Daoy (cell line): ENCODE results near the gene MAP3K5. TPM values are rescaled to one million over a fixed set of nuclear protein-coding genes. Genes with fewer than 3 reads are reported as not detected.
"Not testable (repeated sequence)": the region's sequence is repeated elsewhere in the genome, so short reads cannot be mapped to it uniquely, and the experiment has no call there.

Source experiments
- DNase-seq: peaks from one replicate; pipeline ENCODE4 v3.0.0-alpha.2; 2015; ENCODE audit warnings: low read depth
- total RNA-seq: library from RNA; depleted of rRNA; stranded (reverse); fragments of >200 nt; shearing (Covaris generic); gene quantifications from 2 replicates; pipeline ENCODE4 v1.2.3, GENCODE V29; 2014

The MAP3K5 gene
- total RNA-seq, 1 experiment from 2014 or later, result 3.4 TPM

DNA sequence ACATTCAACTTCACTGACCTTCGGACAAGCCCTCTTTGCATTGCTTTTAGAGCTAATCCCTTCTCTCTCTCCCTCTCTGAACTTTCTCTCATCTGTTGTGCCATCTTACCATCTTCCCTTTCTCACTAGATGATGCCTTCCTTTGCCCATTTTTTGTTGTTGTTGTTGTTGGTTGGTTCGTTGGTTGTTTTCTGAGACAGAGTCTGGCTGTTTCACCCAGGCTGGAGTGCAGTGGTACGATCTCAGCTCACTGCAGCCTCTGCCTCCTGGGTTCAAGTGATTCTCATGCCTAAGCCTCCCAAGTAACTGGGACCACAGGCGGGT, 18.8 kb downstream of the MAP3K5 start:
- DNase-seq, result no peak

GRCh38 chr6:136772685-136773472, 19.4 kb downstream of the MAP3K5 start:
- no peak for DNase-seq

DNA sequence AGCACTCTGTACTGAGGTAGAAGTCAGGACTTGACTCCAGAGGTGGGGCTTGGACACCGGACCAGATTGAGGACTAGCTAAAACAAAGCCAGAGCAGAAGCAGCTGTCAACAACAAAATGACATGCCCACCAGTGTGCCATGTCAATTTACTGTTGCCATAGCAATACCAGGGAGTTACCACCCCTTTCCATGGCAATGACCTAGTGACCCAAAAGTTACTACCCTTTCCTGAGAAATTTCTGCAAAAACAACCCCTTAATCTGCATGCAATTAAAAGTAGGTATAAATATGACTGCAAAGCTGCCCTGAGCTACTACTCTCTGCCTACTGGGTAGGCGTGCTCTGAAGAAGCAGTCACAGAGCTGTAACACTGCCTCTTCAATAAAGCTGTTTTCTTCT, 21.0 kb downstream of the MAP3K5 start:
- no peak for DNase-seq

DNA sequence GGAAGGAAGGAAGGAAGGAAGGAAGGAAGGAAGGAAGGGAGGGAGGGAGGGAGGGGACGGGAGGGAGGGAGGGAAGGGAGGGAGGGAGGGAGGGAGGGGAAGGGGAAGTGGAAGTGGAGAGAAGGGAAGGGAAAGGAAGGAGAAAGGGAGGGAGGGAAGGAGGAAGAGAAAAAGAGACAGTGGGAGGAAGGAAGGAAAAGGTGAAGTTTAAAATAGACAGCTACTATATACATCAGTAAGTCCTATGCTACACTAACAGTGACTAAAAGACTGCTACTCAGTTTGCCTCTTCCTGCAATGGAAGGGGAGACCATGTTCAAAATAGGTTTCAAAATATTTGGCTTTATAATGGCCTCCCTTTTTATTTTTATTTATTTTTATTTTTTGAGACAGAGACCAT, 22.5 kb downstream of the MAP3K5 start:
- DNase-seq, result no peak

DNA sequence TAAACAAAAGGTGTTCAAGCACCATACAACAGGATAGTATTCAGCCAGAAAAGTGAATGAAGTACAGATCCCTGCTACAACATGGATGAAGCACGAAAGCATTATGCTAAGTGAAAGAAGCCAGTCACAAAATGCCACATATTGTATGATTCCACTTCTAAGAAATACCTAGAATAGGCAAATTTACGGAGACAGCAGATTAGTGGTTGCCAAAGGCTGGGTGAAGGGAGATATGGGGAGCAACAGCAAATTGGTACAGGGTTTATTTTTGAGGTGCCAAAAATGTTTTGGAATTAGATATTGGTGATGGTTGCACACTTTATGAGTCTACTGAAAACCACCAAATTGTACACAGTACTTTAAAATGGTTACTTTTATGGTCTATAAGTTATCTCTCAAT, 23.2 kb downstream of the MAP3K5 start:
- DNase-seq, result no peak

- no peak for DNase-seq
These were observed 24.5 kb downstream of the MAP3K5 start for GRCh38 chr6:136767570-136768309.

DNA sequence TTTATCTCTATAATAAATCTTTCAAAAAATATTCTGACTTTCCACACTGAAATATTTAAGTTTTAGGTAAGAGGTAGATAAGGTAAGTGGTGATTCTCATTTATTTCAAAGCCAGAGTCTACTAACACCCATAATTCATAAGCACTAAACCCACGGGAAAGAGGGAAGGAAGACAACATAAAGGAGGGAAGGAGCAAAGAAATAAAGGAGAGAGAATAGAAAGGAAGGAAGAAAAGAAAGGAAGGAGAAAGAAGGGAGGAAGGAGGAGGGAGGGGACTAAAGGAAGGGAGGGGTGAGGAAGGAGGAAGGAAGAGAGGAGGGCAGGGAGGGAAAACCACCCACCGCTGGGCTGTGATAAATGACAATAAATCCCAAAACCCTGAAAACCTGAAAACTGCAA, 25.2 kb downstream of the MAP3K5 start:
- DNase-seq, result no peak

DNA sequence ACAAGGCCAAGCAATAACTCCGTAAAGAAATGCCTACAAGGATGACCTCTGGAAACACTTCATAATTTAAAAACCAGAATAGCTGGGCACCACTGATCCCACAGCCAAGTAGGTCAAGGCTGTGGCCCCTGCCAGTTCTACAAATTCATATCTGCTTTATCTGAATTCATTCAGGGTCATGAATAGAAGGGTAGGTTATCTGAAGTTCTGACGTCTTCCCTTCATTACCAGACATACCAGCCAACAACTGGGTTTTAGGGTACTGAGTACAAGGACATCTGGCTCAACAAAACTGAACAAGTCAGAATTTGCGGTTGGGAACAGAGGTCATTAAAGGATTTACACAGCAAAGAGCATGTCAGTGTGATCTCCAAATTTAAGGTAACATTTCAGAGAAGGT, 26.0 kb downstream of the MAP3K5 start:
- no peak for DNase-seq

DNA sequence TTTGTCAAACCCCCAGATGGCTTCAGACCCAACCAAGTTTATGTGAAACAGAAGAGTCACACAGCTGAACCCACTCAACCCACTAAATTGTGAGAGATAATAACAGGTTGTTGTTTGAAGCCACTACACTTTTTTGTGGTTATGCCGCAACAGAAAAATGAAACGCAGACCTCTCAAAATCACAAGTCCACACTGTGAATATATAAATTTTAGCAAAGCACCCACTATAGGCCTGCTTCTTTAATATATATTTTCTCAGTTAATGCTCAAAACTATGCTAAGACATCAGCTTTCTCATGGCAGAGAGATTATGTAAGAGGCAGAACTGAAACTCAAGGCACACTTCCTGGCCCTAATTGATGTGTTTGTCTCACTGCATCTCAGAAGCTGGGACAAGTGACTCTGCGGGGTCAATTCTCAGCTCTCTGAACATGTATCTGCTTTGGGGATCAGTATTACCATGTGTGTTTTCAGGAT, 27.7 kb downstream of the MAP3K5 start:
- DNase-seq, result no peak

GRCh38 chr6:136763716-136764516, 28.4 kb downstream of the MAP3K5 start:
- no peak for DNase-seq

- DNase-seq, result no peak
These were observed 29.0 kb downstream of the MAP3K5 start for GRCh38 chr6:136763255-136763654.

GRCh38 chr6:136762022-136762975, 30.0 kb downstream of the MAP3K5 start:
- DNase-seq, result no peak

- DNase-seq, result peak; percentile 17
These were observed 30.9 kb downstream of the MAP3K5 start for GRCh38 chr6:136761227-136761922.

- not testable (repeated sequence) for DNase-seq
These were observed 31.5 kb downstream of the MAP3K5 start for GRCh38 chr6:136760781-136761180.

- DNase-seq, result no peak
These were observed 35.1 kb downstream of the MAP3K5 start for GRCh38 chr6:136757150-136757549.

- DNase-seq, result no peak
These were observed 37.5 kb downstream of the MAP3K5 start for GRCh38 chr6:136754820-136755219.

GRCh38 chr6:136753624-136754023, 38.7 kb downstream of the MAP3K5 start:
- no peak for DNase-seq

GRCh38 chr6:136752554-136752953, 39.7 kb downstream of the MAP3K5 start:
- DNase-seq, result no peak

DNA sequence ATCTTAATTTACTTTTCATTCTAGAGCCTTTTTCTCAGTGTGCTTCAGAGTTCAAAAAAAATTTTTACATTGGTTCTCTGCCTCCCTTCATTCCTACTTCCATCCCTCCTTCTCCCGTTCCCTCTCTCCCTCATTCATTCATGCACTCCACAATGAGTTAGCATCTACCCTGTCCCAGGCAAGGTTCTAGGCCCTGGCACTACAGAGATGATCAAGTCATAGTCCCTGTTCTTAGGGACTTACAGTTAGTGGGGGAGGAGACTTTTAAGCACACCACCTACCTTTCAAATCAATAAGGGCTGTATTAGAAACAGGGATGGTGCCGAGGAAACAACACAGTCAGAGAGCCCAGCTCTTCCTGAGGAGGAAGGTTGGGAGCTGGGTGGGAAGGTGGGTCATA, 40.3 kb downstream of the MAP3K5 start:
- no peak for DNase-seq

- no peak for DNase-seq
These were observed 40.7 kb downstream of the MAP3K5 start for GRCh38 chr6:136751522-136751956.
